Esophagus squamous epithelium (tissue), 4 donors: ENCODE results near the gene INTS2.

Source experiments
- CTCF ChIP-seq, 6 experiments: fragments of 450-650 bp in 4 of 6; fragments of 200-600 bp in 2 of 6; sonication (generic) in 2 of 6; IDR thresholded peaks; one replicate each; pipeline ENCODE4 v1.5.1; 2016 to 2019; ENCODE audit warnings: antibody characterized with exemption in 6 of 6, mild to moderate bottlenecking in 4 of 6, moderate library complexity in 4 of 6
- POLR2A ChIP-seq, 4 donors: fragments of 450-650 bp; IDR thresholded peaks; one replicate each; pipeline ENCODE4 v1.6.1; 2017; ENCODE audit warnings: antibody characterized with exemption in 4 of 4, mild to moderate bottlenecking in 4 of 4, moderate library complexity in 3 of 4

DNA sequence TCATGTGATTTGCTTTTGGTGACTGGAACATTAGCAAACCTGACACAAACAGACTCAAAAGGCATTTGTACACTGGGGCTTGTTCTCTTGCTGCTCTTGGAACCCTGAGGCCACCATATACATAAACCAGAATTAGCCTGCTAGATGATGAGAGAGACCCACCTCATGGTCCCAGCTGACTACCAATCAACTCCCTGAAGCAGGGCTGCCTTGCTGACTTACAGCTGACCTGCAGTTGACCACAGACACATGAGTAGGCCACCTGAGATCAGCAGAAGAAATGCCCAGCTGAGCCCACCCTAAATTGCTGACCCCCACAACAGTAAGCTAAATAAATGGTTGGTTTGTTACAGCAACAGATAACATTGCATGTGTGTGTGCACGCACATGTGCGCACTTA lies 93.2 kb downstream of the INTS2 start:
- TF ChIP-seq CTCF (IDR thresholded peaks at IDR 0.05) (no peak), POLR2A (IDR thresholded peaks at IDR 0.05) (no peak)
